Endothelial cell of umbilical vein (primary cell): ENCODE data around the gene CNTNAP2. TPM values are rescaled to one million over a fixed set of nuclear protein-coding genes. Genes with fewer than 3 reads are reported as not detected.

Source experiments
- BruUV-seq: library from RNA; stranded (reverse); fragments of 400-500 nt; replicated peaks from 2 replicates; lab custom pipeline; 2021; lab: Mats Ljungman, UMichigan
- CTCF ChIA-PET: fragments of 300-600, 350-600 bp; sonication (Branson Sonifier 250); formaldehyde crosslinking; loops from one replicate; lab custom pipeline; 2021; ENCODE audit warnings: antibody characterized with exemption, inconsistent platforms; lab: Charles Lee
- POLR2A ChIA-PET: fragments of 300-600, 350-600 bp; sonication (Branson Sonifier 250); formaldehyde crosslinking; loops from one replicate; lab custom pipeline; 2021; ENCODE audit warnings: antibody characterized with exemption, inconsistent platforms; lab: Charles Lee
- DNase-seq: peaks from one replicate; pipeline ENCODE4 v3.0.0-alpha.2; 2011; ENCODE audit warnings: low read depth, low spot score
- FAIRE-seq: peaks from 2 replicates; lab custom pipeline; 2011; peaks lifted over from hg19 to GRCh38; lab: Jason Lieb, UNC
- H2AFZ ChIP-seq: 2 replicates; pipeline ENCODE4 v1.6.0; 2012; ENCODE audit warnings: low read depth, low read length, control low read depth, inconsistent platforms
- H3K27ac ChIP-seq: 2 replicates; pipeline ENCODE4 v1.5.1; 2011; ENCODE audit warnings: low read depth, mild to moderate bottlenecking, control low read depth, low read length, moderate library complexity; ENCODE audit not compliant: insufficient read depth
- H3K27me3 ChIP-seq, 2 experiments: 2 replicates each; pipeline versions ENCODE4 v1.6.0 to v1.6.1; 2011; ENCODE audit warnings: low read length in 2 of 2, mixed read lengths in 1 of 2; ENCODE audit not compliant: control insufficient read depth in 2 of 2, insufficient read depth in 2 of 2
- H3K36me3 ChIP-seq, 2 experiments: 2 replicates in 1 of 2; 3 replicates in 1 of 2; pipeline ENCODE4 v1.5.1; 2011; ENCODE audit warnings: low read length in 2 of 2, mild to moderate bottlenecking in 1 of 2, moderate library complexity in 1 of 2; ENCODE audit not compliant: control insufficient read depth in 2 of 2, insufficient read depth in 2 of 2; ENCODE audit errors: extremely low read depth in 1 of 2
- H3K4me1 ChIP-seq: 3 replicates; pipeline ENCODE4 v1.5.1; 2011; ENCODE audit warnings: mild to moderate bottlenecking, low read length; ENCODE audit not compliant: control insufficient read depth, insufficient read depth; ENCODE audit errors: extremely low read depth
- H3K4me2 ChIP-seq: 2 replicates; pipeline ENCODE4 v1.6.1; 2011; ENCODE audit warnings: low read length, control low read depth, mixed read lengths; ENCODE audit not compliant: insufficient read depth
- H3K4me3 ChIP-seq, 3 experiments: fragments of 200-600 bp in 1 of 3; sonication (generic), shearing (Covaris generic) in 1 of 3; replicated peaks in 1 of 3; 2 replicates each; pipeline ENCODE4 v1.5.1; 2011 to 2016; ENCODE audit warnings: control low read depth in 3 of 3, low read length in 3 of 3, mild to moderate bottlenecking in 2 of 3, inconsistent platforms in 1 of 3, low read depth in 1 of 3, moderate library complexity in 1 of 3; ENCODE audit not compliant: insufficient read depth in 1 of 3
- H3K79me2 ChIP-seq: 2 replicates; pipeline ENCODE4 v1.6.0; 2012; ENCODE audit warnings: low read length, inconsistent platforms; ENCODE audit not compliant: control insufficient read depth, insufficient read depth
- H3K9ac ChIP-seq: replicated peaks from 2 replicates; pipeline ENCODE3; 2011; ENCODE audit warnings: low read length, control low read depth; ENCODE audit not compliant: insufficient read depth; ENCODE audit errors: extremely low read depth
- H3K9me1 ChIP-seq: replicated peaks from 3 replicates; pipeline ENCODE4 v1.6.0; 2011; ENCODE audit warnings: mild to moderate bottlenecking, low read length; ENCODE audit not compliant: control insufficient read depth, insufficient read depth; ENCODE audit errors: extremely low read depth
- H3K9me3 ChIP-seq: replicated peaks from 2 replicates; pipeline ENCODE4 v1.5.1; 2012; ENCODE audit warnings: low read length, inconsistent platforms; ENCODE audit not compliant: control insufficient read depth, insufficient read depth
- H4K20me1 ChIP-seq: replicated peaks from 2 replicates; pipeline ENCODE3; 2011; ENCODE audit warnings: mild to moderate bottlenecking, low read length; ENCODE audit not compliant: control insufficient read depth, insufficient read depth; ENCODE audit errors: extremely low read depth
- CTCF ChIP-seq, 2 donors: IDR thresholded peaks; 1 replicate in 1 of 2; 2 replicates in 1 of 2; pipeline ENCODE4 v1.5.1; 2011; ENCODE audit warnings: low read length in 2 of 2, mild to moderate bottlenecking in 2 of 2, moderate library complexity in 2 of 2, control low read depth in 1 of 2, inconsistent platforms in 1 of 2, low read depth in 1 of 2; ENCODE audit not compliant: insufficient read depth in 1 of 2; ENCODE audit errors: extremely low read depth in 1 of 2
- EZH2 ChIP-seq: IDR thresholded peaks from 2 replicates; pipeline ENCODE4 v1.6.1; 2012; ENCODE audit warnings: borderline replicate concordance, low read depth, mild to moderate bottlenecking, moderate library complexity, low read length, inconsistent platforms; ENCODE audit not compliant: severe bottlenecking
- FOS ChIP-seq: IDR thresholded peaks from 2 replicates; pipeline ENCODE4 v1.6.1; 2011; ENCODE audit warnings: mild to moderate bottlenecking, low read length, moderate library complexity, borderline replicate concordance; ENCODE audit not compliant: insufficient read depth
- GATA2 ChIP-seq: IDR thresholded peaks from 2 replicates; pipeline ENCODE4 v1.7.0; 2011; ENCODE audit warnings: low read depth, mild to moderate bottlenecking, moderate library complexity, mixed read lengths, low read length; ENCODE audit not compliant: insufficient read length, insufficient read depth
- JUN ChIP-seq: IDR thresholded peaks from 2 replicates; pipeline ENCODE4 v1.6.1; 2011; ENCODE audit warnings: borderline replicate concordance, low read depth; ENCODE audit not compliant: insufficient read length, insufficient read depth
- MAX ChIP-seq: IDR thresholded peaks from 2 replicates; pipeline ENCODE4 v1.6.1; 2011; ENCODE audit not compliant: insufficient read depth, insufficient read length
- MYC ChIP-seq: IDR thresholded peaks from one replicate; pipeline ENCODE4 v1.6.1; 2011; ENCODE audit warnings: mild to moderate bottlenecking, low read depth, low read length
- POLR2A ChIP-seq: IDR thresholded peaks from 2 replicates; pipeline ENCODE4 v1.6.1; 2012; ENCODE audit warnings: low read depth, mild to moderate bottlenecking, control low read depth, low read length
- POLR2AphosphoS5 ChIP-seq: IDR thresholded peaks from 2 replicates; pipeline ENCODE4 v1.6.1; 2012; ENCODE audit warnings: low read depth, mild to moderate bottlenecking, control low read depth, low read length, moderate library complexity; ENCODE audit not compliant: insufficient read depth
- dilution Hi-C: fragments of 300-500 bp; cut with MboI; formaldehyde crosslinking; loops from one replicate; pipeline ENCODE4 v1.15.0; 2019; ENCODE audit warnings: low sequenced_read_pairs; ENCODE audit not compliant: extremely low pct_ligation_motif_present
- intact Hi-C: fragments of 100-400 bp; cut with micrococcal nuclease; formaldehyde crosslinking; loops from one replicate; pipeline ENCODE4 v1.10.0; 2022
- polyA plus RNA-seq, 4 experiments: library from polyadenylated mRNA; depleted of rRNA in 3 of 4; stranded (reverse) in 3 of 4; unstranded in 1 of 4; fragments of >200 nt; gene quantifications; 2 replicates each; pipeline versions ENCODE4 v1.2.1 to v1.2.3, GENCODE V29; 2011 to 2012; ENCODE audit warnings: missing spikeins in 1 of 4
- total RNA-seq: library from RNA; stranded (reverse); gene quantifications from 2 replicates; pipeline ENCODE4 v1.2.3, GENCODE V29; 2021

CNTNAP2 gene
- total and polyA plus RNA-seq, 2 donors (not counting 3 experiments of a cell fraction or from before 2014, with no cell fraction given), result not detected

- H4K20me1 ChIP-seq, result no peaks in the 10 kb centered on the region
- no peak for FAIRE-seq
- no peak overlapping the region for H3K27ac ChIP-seq
- no peaks in the 10 kb centered on the region for H3K4me1 ChIP-seq
- H3K27me3 ChIP-seq, result no peaks in the 10 kb centered on the region
- H3K9ac ChIP-seq, result no peak overlapping the region
- intact Hi-C loops (no loop called here), dilution Hi-C loops (no loop called here)
- CTCF ChIA-PET, result no interaction called here
- no peaks in the 10 kb centered on the region for H3K36me3 ChIP-seq
- POLR2A ChIA-PET, result no interaction called here
- no peak overlapping the region for H3K4me3 ChIP-seq
- TF ChIP-seq JUN (no peak), EZH2 (no peak), POLR2A (no peak), MYC (no peak)
- no peak overlapping the region for H3K4me2 ChIP-seq
- no peaks in the 10 kb centered on the region for H3K79me2 ChIP-seq
- no peak for DNase-seq
- no peaks in the 10 kb centered on the region for H3K9me3 ChIP-seq
- no peak overlapping the region for H2AFZ ChIP-seq
- H3K9me1 ChIP-seq, result no peaks in the 10 kb centered on the region
- no TSS peak for BruUV-seq
Measured at GRCh38 chr7:148201992-148202391, 2085.4 kb downstream of the CNTNAP2 start.

- dilution Hi-C loops, result no loop called here
- peaks cover 2% of the 10 kb centered on the region for H3K9me3 ChIP-seq
Measured at GRCh38 chr7:148204639-148205304, 2088.2 kb downstream of the CNTNAP2 start.

More at GRCh38 chr7:148204639-148205304, 2088.2 kb downstream of the CNTNAP2 start:
- Histone ChIP-seq H3K36me3 (no peaks in the 10 kb centered on the region), H3K4me2 (no peak overlapping the region), H3K79me2 (no peaks in the 10 kb centered on the region), H3K4me3 (no peak overlapping the region), H2AFZ (no peak overlapping the region), H3K27me3 (no peaks in the 10 kb centered on the region), H3K27ac (no peak overlapping the region), H4K20me1 (no peaks in the 10 kb centered on the region), H3K9me1 (no peaks in the 10 kb centered on the region), H3K4me1 (no peaks in the 10 kb centered on the region), H3K9ac (no peak overlapping the region)
- intact Hi-C loops, result no loop called here
- POLR2A ChIA-PET, result no interaction called here
- no peak for DNase-seq
- TF ChIP-seq GATA2, result no peak
- no peak for TF ChIP-seq EZH2
- no peak for TF ChIP-seq JUN
- no peak for TF ChIP-seq FOS
- no peak for TF ChIP-seq POLR2A
- no peak for TF ChIP-seq CTCF (IDR thresholded peaks at IDR 0.05; ENCODE audit: extremely low read depth in 1 of 2, insufficient read depth in 1 of 2, low read depth in 1 of 2, low read length in 2 of 2)
- TF ChIP-seq POLR2AphosphoS5, result no peak
- TF ChIP-seq MYC, result no peak
- TF ChIP-seq MAX, result no peak
- CTCF ChIA-PET, result no interaction called here
- no TSS peak for BruUV-seq
- no peak for FAIRE-seq
